ACHN (cell line): Measurements from ENCODE around the gene TRIM33.
"Not testable (repeated sequence)": the region's sequence is repeated elsewhere in the genome, so short reads cannot be mapped to it uniquely, and the experiment has no call there.

ENCODE experiments used
- DNase-seq: peaks from one replicate; pipeline ENCODE4 v3.0.0-alpha.2; 2015
- in situ Hi-C: cut with HindIII; loops from 2 replicates; pipeline ENCODE4 v1.10.0; 2017; ENCODE audit warnings: low sequenced_read_pairs, low pct_ligation_motif_present, low pct_unique_long_range_greater_than_20kb

The TRIM33 gene

DNA sequence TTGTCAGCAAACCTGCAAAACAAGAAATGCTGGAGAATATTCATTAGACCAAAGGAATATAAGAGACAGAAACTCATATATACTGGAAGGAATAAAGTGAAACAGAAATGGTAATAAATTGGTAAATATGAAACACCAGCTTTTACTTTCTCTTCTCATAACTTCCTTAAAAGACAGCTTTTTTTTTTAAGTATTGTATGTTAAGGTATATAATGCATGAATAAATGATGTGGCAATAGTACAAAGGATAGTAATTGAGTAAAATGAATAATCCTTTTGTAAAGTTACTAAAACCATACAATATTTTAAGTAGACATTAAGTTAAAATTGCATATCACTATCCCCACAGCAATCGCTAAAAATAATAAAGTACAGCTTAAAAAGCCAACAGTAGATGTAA, 64.8 kb downstream of the TRIM33 start:
- no peak for DNase-seq
- in situ Hi-C loops = no loop called here

DNA sequence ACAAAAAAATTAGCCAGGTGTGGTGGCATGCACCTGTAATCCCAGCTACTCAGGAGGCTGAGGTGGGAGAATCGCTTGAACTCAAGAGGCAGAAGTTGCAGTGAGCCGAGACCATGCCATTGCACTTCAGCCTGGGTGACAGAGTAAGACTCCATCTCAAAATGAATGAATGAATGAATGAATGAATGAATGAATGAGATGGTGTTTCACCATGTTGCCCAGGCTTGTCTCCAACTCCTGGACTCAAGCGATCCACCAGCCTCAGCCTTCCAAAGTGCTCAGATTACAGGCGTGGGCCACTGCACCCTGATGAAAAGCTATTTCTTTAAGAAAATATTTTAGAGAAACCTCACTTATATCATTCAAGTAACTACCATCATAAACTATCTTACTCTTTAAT, 67.8 kb downstream of the TRIM33 start:
- in situ Hi-C loops, DNase-seq: not testable (repeated sequence)

DNA sequence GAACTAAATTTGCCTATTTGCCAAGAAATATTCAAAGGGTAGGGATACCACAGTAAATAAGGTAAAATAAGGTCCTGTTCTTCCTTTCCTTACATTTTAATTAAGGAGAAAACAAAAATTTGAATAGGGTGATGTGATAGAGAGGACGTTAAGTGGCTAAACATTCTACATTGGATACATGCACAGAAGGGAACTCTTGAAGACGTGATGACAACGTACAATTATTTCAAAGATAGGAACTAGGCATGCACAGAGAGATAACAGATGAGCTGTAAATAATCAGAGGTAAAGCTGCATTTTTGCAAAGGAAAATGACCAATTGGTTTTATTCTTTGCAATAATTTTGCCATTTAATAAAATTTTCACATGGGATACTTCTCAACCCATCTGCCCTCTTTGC, 69.7 kb downstream of the TRIM33 start:
- DNase-seq = no peak
- in situ Hi-C loops = no loop called here

DNA sequence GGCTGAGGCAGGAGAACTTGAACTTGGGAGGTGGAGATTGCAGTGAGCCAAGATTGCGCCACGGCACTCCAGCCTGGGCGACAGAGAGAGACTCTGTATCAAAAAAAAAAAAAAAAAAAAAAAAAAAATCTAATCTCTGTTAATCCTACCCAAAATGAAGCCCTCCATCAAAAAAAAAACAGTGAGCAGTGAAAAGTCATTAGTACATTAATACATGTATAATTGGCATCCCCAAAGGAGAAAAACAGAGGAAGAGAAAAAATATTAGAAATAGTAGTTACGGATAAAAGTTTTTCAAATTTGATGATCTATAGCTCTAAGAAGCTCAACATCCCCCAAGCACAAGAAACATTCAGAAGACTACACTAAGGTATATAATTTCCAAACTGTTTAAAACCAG, 71.6 kb downstream of the TRIM33 start:
- in situ Hi-C loops = no loop called here
- DNase-seq = no peak

DNA sequence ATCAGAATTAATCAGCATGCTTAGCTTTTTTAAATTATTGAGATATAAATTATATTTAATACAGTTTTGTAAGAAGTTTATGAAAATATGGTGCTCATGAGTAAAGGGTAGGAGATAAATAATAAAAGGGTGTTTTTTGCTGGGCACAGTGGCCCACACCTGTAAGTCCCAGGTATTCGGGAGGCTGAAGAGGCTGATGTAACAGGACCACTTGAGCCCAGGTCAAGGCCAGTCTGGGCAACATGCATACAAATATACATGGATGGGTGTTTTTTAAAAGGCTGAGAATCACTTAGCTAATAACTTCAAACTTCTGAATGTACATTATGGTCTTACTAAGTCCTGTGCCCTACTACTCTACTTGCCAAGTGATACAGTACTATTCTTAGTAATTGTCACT, 73.2 kb downstream of the TRIM33 start:
- DNase-seq = no peak
- in situ Hi-C loops = no loop called here

DNA sequence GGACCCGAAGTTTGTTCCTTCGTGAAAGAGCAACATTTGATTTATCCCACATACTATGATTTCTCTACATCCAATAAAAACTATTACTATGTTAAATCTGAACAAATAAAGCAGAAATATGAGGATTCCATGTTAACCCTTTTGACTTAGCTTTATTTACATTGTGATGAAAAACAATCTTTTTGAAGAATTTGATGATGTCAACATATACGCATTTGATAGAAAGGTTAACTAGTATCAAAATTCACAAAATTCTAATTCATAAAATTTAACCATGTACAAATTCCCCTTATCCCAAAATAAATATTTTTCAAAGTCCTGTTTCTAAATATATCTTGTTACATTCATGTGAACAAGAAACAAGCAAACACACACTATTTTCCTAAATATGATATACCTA, 74.2 kb downstream of the TRIM33 start:
- no peak for DNase-seq
- in situ Hi-C loops = no loop called here

DNA sequence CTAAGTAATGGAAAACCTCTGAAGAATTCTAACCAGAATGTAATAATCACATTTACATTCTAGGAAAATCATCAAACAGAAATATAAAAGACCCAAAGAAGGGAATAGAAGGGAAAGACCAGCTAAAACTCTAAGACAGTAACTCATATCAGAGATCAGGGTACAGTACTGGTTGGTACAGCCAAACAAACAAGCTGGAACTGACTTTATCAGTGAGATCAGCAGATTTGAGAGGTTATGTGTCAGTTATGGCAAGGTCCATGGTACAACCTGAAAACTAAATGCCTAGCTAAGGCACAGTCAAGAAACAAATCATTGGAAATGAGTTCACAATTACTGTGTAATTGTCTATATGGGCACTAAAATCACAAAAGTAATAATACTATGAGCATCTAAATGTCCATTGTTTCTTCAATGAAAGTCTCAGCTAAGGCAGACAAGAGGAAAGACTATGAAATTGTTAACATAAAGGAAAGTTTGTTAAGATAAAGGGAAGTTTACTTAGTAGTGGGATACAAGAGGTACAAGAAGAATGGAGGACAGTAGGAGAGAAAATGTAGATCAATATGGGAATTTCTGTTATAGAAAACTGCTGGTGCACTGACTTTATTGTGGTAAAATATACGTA, 75.8 kb downstream of the TRIM33 start:
- DNase-seq = no peak
- in situ Hi-C loops = no loop called here

DNA sequence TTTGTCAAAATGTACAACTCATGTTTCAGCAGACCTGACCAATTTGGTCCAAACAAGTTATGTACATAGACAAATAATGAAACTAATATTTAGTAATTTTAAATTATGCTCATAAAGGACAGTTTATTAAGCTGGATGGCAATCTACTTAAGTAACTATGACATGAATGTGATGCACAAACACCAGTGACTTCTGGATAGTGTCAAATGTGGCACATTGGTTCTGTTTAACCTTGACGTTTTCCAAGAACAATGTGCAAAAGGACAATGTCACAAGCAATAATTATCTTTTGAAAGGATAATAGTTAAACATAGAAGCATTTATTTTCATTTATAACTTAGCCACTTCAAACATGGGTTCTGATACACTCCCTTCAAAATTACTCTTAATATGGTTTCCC, 80.0 kb downstream of the TRIM33 start:
- DNase-seq = no peak
- in situ Hi-C loops = no loop called here

DNA sequence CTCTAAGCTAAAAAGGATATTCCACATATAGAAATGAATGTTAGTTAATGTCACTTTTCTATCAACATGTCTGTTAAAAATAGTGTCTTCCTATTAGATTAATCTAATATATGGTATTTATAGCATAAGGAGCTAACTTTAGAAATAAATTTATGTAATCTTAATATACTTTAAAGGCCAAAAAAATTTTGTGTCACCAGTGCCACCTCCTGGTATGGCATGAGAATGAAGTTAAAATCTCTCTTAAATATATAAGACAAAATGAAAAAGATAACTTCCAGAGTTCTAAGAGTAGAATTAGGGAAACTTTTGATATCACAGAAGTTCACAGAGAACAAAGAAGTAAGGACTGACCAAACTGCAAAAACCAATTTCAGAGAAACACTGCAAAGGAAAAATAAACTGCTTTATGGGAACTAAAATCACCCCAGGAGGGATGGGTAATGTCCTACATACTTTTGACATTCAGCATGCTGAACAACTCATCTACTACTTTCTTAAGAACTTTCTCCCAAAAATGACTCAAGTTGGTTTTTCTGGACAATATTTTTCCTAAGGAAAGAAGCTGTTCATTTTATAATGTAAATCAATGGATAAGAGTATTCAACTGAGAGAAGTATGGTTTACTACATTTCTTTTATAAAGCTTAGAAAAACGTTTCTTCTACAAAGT, 82.8 kb downstream of the TRIM33 start:
- in situ Hi-C loops = no loop called here
- DNase-seq = peak; percentile 22

DNA sequence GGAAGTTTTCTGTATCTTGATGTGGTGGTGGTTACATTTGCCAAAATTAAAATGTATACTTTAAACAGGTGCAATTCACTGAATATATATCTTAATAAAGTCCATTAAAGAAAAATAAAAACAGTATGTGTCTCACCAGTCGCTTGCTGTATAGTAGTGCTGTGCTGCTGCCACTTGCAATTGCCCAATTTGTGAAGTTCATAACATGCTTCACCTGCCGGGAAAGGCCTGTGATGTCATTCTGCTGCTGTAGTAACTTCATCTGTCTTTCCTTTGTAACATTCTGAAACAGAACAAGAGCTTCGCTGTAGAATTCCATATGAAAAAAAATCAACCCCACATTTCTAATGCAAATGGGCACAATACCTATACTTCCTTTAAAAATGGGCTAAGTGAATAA, 83.4 kb downstream of the TRIM33 start:
- no peak for DNase-seq
- in situ Hi-C loops = no loop called here

DNA sequence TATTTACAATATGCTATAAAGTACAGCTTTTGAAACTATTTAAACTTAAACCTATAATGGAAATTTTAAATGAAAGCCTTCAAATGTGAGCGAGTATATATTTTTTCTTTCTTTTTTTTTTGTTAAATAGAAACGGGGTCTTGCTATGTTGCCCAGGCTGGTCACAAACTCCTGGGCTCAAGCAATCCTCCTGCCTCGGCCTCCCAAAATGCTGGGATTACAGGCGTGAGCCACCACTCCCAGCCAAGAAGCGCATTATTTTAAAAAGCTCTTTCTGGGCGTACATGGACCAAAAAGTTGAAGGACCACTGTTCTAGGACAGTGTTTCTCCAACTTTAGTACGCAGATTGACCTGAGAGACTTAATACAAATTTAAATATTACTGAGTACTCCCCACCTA, 87.5 kb downstream of the TRIM33 start:
- in situ Hi-C loops = no loop called here

DNA sequence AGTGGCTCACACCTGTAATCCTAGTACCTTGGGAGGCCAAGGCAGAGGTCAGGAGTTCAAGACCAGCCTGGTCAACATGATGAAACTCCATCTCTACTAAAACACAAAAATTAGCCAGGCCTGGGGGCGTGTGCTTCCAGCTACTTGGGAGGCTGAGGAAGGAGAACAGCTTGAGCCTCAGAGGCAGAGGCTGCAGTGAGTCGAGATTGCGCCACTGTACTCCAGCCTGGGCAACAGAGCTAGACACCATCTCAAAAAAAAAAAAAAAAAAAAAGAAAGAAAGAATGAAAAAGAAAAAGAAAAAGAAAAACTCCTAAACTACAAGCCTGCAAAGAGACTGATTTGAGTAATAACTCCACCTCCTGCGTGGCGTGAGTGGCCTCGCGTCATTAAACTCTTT, 92.1 kb downstream of the TRIM33 start:
- in situ Hi-C loops = not testable (repeated sequence)

More for the DNA sequence above, 87.5 kb downstream of the TRIM33 start:
- DNase-seq = no peak

DNA sequence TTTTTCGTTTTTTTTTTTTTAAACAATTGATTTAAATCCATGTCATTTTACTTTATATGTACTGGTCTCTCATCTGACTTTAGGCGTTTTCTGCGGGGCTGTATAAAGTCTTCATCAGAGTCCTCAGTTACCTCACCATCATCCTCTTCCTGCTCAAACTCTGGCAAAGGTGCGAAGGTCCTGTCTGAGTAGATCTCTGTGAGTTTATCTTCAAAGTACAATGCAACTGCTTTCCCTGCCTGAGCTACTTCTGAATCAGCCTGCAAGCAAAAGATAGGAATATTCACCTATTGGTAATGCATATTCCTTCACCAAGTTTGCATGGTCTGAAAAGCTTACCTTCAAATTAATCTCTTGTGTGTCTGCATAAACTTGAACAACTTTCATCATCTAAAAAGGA, 113.4 kb downstream of the TRIM33 start:
- in situ Hi-C loops = no loop called here
- no peak for DNase-seq

More for the DNA sequence above, 92.1 kb downstream of the TRIM33 start:
- DNase-seq = not testable (repeated sequence)

DNA sequence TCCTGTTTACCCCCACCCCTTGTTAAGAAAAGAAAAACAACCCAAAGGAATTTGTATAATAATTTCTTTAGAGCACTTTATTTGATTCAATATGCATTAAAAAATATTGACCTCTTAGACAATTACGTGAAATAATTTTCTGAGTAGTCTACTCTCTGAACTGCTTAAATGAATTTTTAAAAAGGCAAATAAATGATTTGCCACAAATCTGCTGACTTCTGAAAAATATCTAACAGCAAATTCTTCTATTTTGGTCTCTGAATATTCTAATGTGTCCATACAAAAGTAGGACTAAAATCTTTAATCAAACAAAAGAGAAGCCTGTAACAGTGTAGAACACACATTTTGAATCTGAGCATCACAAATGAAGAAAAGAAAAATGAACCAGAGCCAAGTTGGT, 115.1 kb downstream of the TRIM33 start:
- DNase-seq = no peak
- in situ Hi-C loops = no loop called here

DNA sequence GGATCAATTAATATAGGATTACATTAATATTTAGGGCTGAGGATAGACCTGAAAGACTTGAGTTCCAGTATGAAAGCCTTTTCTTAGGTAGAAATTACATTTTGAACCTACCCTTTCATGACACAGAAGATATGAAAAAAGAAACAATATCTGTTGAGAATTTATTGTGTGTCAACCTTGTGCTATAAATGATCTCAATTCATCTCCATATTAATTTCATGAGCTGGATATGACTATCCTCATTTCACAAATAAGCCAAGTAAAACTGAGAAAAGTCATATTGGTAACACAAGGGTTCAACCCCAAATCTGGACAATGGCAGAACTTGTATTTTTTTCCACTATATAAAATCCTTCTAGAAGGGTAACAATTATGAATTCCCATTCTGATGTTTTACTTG, 120.0 kb downstream of the TRIM33 start:
- in situ Hi-C loops = no loop called here
- DNase-seq = no peak

DNA sequence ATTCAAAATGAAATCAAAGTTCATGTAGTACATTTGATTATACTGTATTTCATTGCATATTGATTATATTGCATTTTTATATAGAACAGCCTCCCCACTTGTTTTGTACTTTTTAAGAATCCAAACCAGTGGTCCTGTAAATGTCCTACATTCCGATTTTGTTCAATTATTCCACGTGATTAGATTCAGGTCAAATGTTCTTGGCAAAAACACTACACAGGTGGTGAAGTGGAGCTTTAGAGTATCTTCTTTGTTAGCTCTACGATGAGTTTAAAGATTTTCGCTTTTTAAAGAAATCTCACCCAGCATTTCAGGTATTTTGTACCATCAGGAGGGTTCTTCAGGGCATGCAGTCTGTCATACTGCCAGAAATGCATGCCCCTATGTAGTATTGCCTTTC, 120.6 kb downstream of the TRIM33 start:
- DNase-seq = no peak
- in situ Hi-C loops = no loop called here

DNA sequence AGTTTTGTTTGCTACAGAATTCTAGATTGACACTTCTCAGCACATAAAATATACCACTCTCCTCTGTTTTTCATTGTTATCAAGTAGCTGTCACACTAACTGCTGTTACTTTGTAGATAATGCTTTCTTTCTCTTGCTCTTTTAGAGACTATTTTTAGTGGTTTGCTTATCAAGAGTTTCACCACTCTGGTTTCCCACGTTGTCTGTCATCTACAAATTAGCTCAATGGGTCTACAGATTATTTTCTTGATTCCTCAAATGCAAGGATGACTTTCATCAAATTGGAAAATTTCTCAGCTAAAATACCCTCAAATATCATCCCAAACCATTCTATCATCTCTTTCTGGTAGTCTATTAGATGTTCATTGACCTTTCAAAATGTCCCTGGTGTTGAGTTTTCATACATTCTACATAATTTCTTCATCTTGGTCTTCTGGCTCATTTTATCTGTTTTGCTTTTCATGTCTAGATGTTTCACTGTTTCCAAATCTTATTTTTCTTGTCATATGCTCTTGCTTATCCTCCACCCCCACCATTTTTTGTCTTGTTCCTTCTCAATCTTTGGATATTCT, 122.5 kb downstream of the TRIM33 start:
- DNase-seq = no peak
- in situ Hi-C loops = no loop called here

DNA sequence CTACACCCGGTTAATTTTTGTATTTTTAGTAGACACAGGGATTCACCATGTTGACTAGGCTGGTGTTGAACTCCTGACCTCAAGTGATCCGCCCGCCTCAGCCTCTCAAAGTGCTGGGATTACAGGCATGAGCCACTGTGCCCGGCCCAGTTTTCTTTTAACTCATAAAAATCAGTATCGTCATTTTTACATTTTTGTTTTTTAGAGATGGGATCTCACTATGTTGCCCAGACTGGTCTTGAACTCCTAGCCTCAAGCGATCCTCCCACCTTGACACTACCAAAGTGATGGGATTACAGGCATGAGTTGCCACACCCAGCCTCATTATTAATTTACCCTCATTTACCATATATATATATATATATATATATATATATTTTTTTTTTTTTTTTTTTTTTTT, 123.4 kb downstream of the TRIM33 start:
- DNase-seq, in situ Hi-C loops: not testable (repeated sequence)

DNA sequence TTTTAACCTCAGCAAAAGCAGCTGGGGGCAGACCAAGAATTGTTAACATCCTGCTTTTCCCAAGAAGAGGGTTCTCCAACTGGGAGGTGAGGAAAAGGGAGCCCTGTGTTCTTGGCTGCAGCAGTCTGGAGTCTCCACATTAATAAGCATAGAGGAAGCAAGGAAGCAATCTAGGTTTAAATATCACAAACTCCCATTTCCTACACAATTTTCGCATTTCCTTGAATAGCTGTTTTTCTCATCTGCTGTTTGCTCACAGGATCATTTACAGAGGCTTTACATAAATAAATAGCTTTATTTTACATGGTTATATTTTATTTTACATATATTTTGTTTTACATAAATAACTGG, 124.0 kb downstream of the TRIM33 start:
- in situ Hi-C loops = no loop called here
- no peak for DNase-seq
